Sigmoid colon (tissue), 4 donors: ENCODE measurements around the gene ITPR1.

Experiments used
- CTCF ChIP-seq, 4 experiments: fragments of 450-650 bp in 3 of 4; fragments of 200-600 bp in 1 of 4; IDR thresholded peaks; one replicate each; pipeline ENCODE4 v1.5.1; 2016 to 2019; ENCODE audit warnings: antibody characterized with exemption in 4 of 4, mild to moderate bottlenecking in 3 of 4, moderate library complexity in 2 of 4
- EP300 ChIP-seq, 4 donors: sonication (generic); formaldehyde crosslinking; IDR thresholded peaks; one replicate each; pipeline ENCODE4 v1.6.1; 2017; ENCODE audit warnings: antibody characterized with exemption in 4 of 4
- POLR2A ChIP-seq, 2 donors: fragments of 450-650 bp; IDR thresholded peaks; one replicate each; pipeline ENCODE4 v1.6.1; 2016; ENCODE audit warnings: antibody characterized with exemption in 2 of 2, mild to moderate bottlenecking in 2 of 2, moderate library complexity in 2 of 2
- POLR2AphosphoS5 ChIP-seq, 4 donors: sonication (generic); formaldehyde crosslinking; IDR thresholded peaks; one replicate each; pipeline ENCODE4 v1.6.1; 2017; ENCODE audit warnings: antibody characterized with exemption in 4 of 4

- no peak for TF ChIP-seq CTCF (IDR thresholded peaks at IDR 0.05)
- no peak for TF ChIP-seq POLR2AphosphoS5 (IDR thresholded peaks at IDR 0.05)
- no peak for TF ChIP-seq POLR2A (IDR thresholded peaks at IDR 0.05)
- TF ChIP-seq EP300 (IDR thresholded peaks at IDR 0.05), result no peak
These were observed 24.6 kb downstream of the ITPR1 start for GRCh38 chr3:4517643-4518311.
